Measurements from ENCODE around the gene ELMOD1. TPM values are rescaled to one million over a fixed set of nuclear protein-coding genes. Genes with fewer than 3 reads are reported as not detected.

The ELMOD1 gene
- total and polyA plus RNA-seq, 2 donors (not counting 1 experiment from before 2014, with no cell fraction given) = not detected

- H3K27me3 Mint-ChIP-seq = peaks cover 52% of the 10 kb centered on the region
- POLR2A ChIA-PET = no interaction called here
Measured at GRCh38 chr11:107631043-107631442, 40.1 kb downstream of the ELMOD1 start.

GRCh38 chr11:107631931-107632330 is 41.0 kb downstream of the ELMOD1 start:
- Histone ChIP-seq H3K36me3 (replicated peaks in 1 of 2; ENCODE audit: control extremely low read depth in 1 of 2, control insufficient read depth in 1 of 2, extremely low read depth in 1 of 2, insufficient read depth in 2 of 2, low read length in 1 of 2) (no peaks in the 10 kb centered on the region), H3K27ac (ENCODE audit: low read length in 2 of 2) (no peak overlapping the region), H3K4me3 (ENCODE audit: control extremely low read depth in 1 of 5, extremely low read depth in 1 of 5, insufficient read depth in 1 of 5, low read depth in 2 of 5, low read length in 4 of 5) (no peak overlapping the region), H3K27me3 (replicated peaks in 1 of 4; ENCODE audit: control extremely low read depth in 1 of 4, control insufficient read depth in 3 of 4, insufficient read depth in 4 of 4, low read length in 3 of 4) (peaks cover 0 to 10% (median 4%) of the 10 kb centered on the region in 4 experiments), H3K9me3 (ENCODE audit: control extremely low read depth in 1 of 3, control insufficient read depth in 2 of 3, insufficient read depth in 1 of 3, low read length in 2 of 3) (no peaks in the 10 kb centered on the region), H3K79me2 (ENCODE audit: control insufficient read depth, insufficient read depth, low read length) (no peaks in the 10 kb centered on the region), H2AFZ (ENCODE audit: insufficient read depth, low read depth, low read length, poor library complexity, severe bottlenecking) (no peak overlapping the region), H3K9ac (ENCODE audit: low read length) (no peak overlapping the region), H3K4me1 (ENCODE audit: control insufficient read depth in 2 of 2, insufficient read depth in 2 of 2, low read length in 2 of 2) (no peaks in the 10 kb centered on the region), H4K20me1 (ENCODE audit: control insufficient read depth, insufficient read depth, low read length, poor library complexity, severe bottlenecking) (no peaks in the 10 kb centered on the region), H3K4me2 (replicated peaks; ENCODE audit: low read depth, low read length, poor library complexity, severe bottlenecking) (no peak overlapping the region)
- WGBS (ENCODE audit: insufficient coverage) = no CpG with 5 or more reads among the region's 2 CpGs
- Mint-ChIP-seq H3K27ac (no peak overlapping the region), H3K4me1 (no peaks in the 10 kb centered on the region), H3K27me3 (peaks cover 52% of the 10 kb centered on the region), H3K4me3 (no peak overlapping the region), H3K9me3 (ENCODE audit: insufficient read depth) (no peaks in the 10 kb centered on the region)
- ATAC-seq (ENCODE audit: low read depth) (no peak), DNase-seq (no peak)
- intact Hi-C loops (cut with micrococcal nuclease) = no loop called here
- POLR2A ChIA-PET = no interaction called here
- CTCF ChIA-PET = no interaction called here
- TF ChIP-seq CTCF (IDR thresholded peaks at IDR 0.05) (no peak), EZH2 (IDR thresholded peaks at IDR 0.05; ENCODE audit: borderline replicate concordance, insufficient read depth, low read depth, low read length, poor library complexity, severe bottlenecking) (no peak)

More at GRCh38 chr11:107631043-107631442, 40.1 kb downstream of the ELMOD1 start:
- Histone ChIP-seq H3K79me2 (ENCODE audit: control insufficient read depth, insufficient read depth, low read length) (no peaks in the 10 kb centered on the region), H3K27me3 (replicated peaks in 1 of 4; ENCODE audit: control extremely low read depth in 1 of 4, control insufficient read depth in 3 of 4, insufficient read depth in 4 of 4, low read length in 3 of 4) (peaks cover 0 to 14% (median 4%) of the 10 kb centered on the region in 4 experiments), H3K4me1 (ENCODE audit: control insufficient read depth in 2 of 2, insufficient read depth in 2 of 2, low read length in 2 of 2) (no peaks in the 10 kb centered on the region), H3K27ac (ENCODE audit: low read length in 2 of 2) (no peak overlapping the region), H3K36me3 (replicated peaks in 1 of 2; ENCODE audit: control extremely low read depth in 1 of 2, control insufficient read depth in 1 of 2, extremely low read depth in 1 of 2, insufficient read depth in 2 of 2, low read length in 1 of 2) (no peaks in the 10 kb centered on the region), H3K4me2 (replicated peaks; ENCODE audit: low read depth, low read length, poor library complexity, severe bottlenecking) (no peak overlapping the region), H3K4me3 (ENCODE audit: control extremely low read depth in 1 of 5, extremely low read depth in 1 of 5, insufficient read depth in 1 of 5, low read depth in 2 of 5, low read length in 4 of 5) (no peak overlapping the region), H2AFZ (ENCODE audit: insufficient read depth, low read depth, low read length, poor library complexity, severe bottlenecking) (no peak overlapping the region), H3K9ac (ENCODE audit: low read length) (no peak overlapping the region), H3K9me3 (ENCODE audit: control extremely low read depth in 1 of 3, control insufficient read depth in 2 of 3, insufficient read depth in 1 of 3, low read length in 2 of 3) (no peaks in the 10 kb centered on the region), H4K20me1 (ENCODE audit: control insufficient read depth, insufficient read depth, low read length, poor library complexity, severe bottlenecking) (no peaks in the 10 kb centered on the region)
- no peak for ATAC-seq (ENCODE audit: low read depth)
- intact Hi-C loops (cut with micrococcal nuclease) = no loop called here
- Mint-ChIP-seq H3K9me3 (ENCODE audit: insufficient read depth) (no peaks in the 10 kb centered on the region), H3K27ac (no peak overlapping the region), H3K4me1 (no peaks in the 10 kb centered on the region), H3K4me3 (no peak overlapping the region)
- WGBS (ENCODE audit: insufficient coverage) = no CpG with 5 or more reads among the region's 2 CpGs
- no peak for DNase-seq
- TF ChIP-seq CTCF (IDR thresholded peaks at IDR 0.05) = no peak
- TF ChIP-seq EZH2 (IDR thresholded peaks at IDR 0.05; ENCODE audit: borderline replicate concordance, insufficient read depth, low read depth, low read length, poor library complexity, severe bottlenecking) = no peak
- CTCF ChIA-PET = no interaction called here
